GM12892 (cell line): Measurements from ENCODE around the gene GASK1A.
"Not testable (repeated sequence)": the region's sequence is repeated elsewhere in the genome, so short reads cannot be mapped to it uniquely, and the experiment has no call there.

Experiments
- DNase-seq: peaks from one replicate; pipeline ENCODE4 v3.0.0; 2011; ENCODE audit not compliant: insufficient read length
- FAIRE-seq: peaks from 2 replicates; lab custom pipeline; 2011; peaks lifted over from hg19 to GRCh38; lab: Jason Lieb, UNC
- POLR2A ChIP-seq: IDR thresholded peaks from 2 replicates; pipeline ENCODE4 v1.6.1; 2011; ENCODE audit warnings: low read depth, low read length, control low read depth
- POLR2AphosphoS5 ChIP-seq: IDR thresholded peaks from 2 replicates; pipeline ENCODE4 v1.6.1; 2011; ENCODE audit warnings: low read depth, low read length, control low read depth
- TAF1 ChIP-seq: IDR thresholded peaks from 2 replicates; pipeline ENCODE4 v1.6.1; 2011; ENCODE audit warnings: low read depth, mild to moderate bottlenecking, control low read depth, low read length, borderline replicate concordance

The GASK1A gene

GRCh38 chr3:43061101-43061895 is 82.2 kb downstream of the GASK1A start:
- no peak for TF ChIP-seq POLR2AphosphoS5
- FAIRE-seq (no peak), DNase-seq (no peak)

- DNase-seq (no peak), FAIRE-seq (no peak)
- no peak for TF ChIP-seq POLR2A
- no peak for TF ChIP-seq TAF1
Measured at GRCh38 chr3:43062040-43062563, 83.0 kb downstream of the GASK1A start.

GRCh38 chr3:43062564-43063040 is 83.5 kb downstream of the GASK1A start:
- DNase-seq, result no peak
- TF ChIP-seq TAF1, result no peak
- no peak for TF ChIP-seq POLR2A
- no peak for TF ChIP-seq POLR2AphosphoS5
- no peak for FAIRE-seq

GRCh38 chr3:43063114-43063513 is 84.0 kb downstream of the GASK1A start:
- no peak for DNase-seq
- no peak for FAIRE-seq
- no peak for TF ChIP-seq POLR2AphosphoS5

- not testable (repeated sequence) for DNase-seq, FAIRE-seq
Measured at GRCh38 chr3:43070670-43071069, 91.6 kb downstream of the GASK1A start.

- FAIRE-seq (no peak), DNase-seq (no peak)
- TF ChIP-seq POLR2A (no peak), POLR2AphosphoS5 (no peak), TAF1 (no peak)
Measured at GRCh38 chr3:43071313-43071893, 92.3 kb downstream of the GASK1A start.

- no peak for FAIRE-seq
- no peak for TF ChIP-seq POLR2A
- no peak for TF ChIP-seq TAF1
- no peak for TF ChIP-seq POLR2AphosphoS5
- no peak for DNase-seq
Measured at GRCh38 chr3:43072361-43072760, 93.2 kb downstream of the GASK1A start.

GRCh38 chr3:43073116-43073835 is 94.2 kb downstream of the GASK1A start:
- DNase-seq, result no peak
- no peak for FAIRE-seq

GRCh38 chr3:43073836-43074220 is 94.7 kb downstream of the GASK1A start:
- DNase-seq (no peak), FAIRE-seq (no peak)
- TF ChIP-seq TAF1 (no peak), POLR2AphosphoS5 (no peak), POLR2A (no peak)

More at GRCh38 chr3:43073116-43073835, 94.2 kb downstream of the GASK1A start:
- no peak for TF ChIP-seq POLR2AphosphoS5
- TF ChIP-seq POLR2A, result no peak
- no peak for TF ChIP-seq TAF1

GRCh38 chr3:43074482-43074881 is 95.4 kb downstream of the GASK1A start:
- DNase-seq, result no peak
- TF ChIP-seq POLR2A (no peak), POLR2AphosphoS5 (no peak), TAF1 (no peak)
- no peak for FAIRE-seq

GRCh38 chr3:43074901-43075689 is 96.0 kb downstream of the GASK1A start:
- TF ChIP-seq POLR2AphosphoS5 (no peak), TAF1 (no peak), POLR2A (no peak)
- no peak for FAIRE-seq
- no peak for DNase-seq
